CD1c-positive myeloid dendritic cell (primary cell): ENCODE results near the gene AQR.
"Not testable (repeated sequence)": the region's sequence is repeated elsewhere in the genome, so short reads cannot be mapped to it uniquely, and the experiment has no call there.

ENCODE experiments used
- DNase-seq: peaks from one replicate; pipeline ENCODE4 v3.0.0-alpha.2; 2016; ENCODE audit errors: extremely low spot score

Gene AQR

GRCh38 chr15:34953851-34954250, 15.7 kb downstream of the AQR start:
- DNase-seq: no peak

GRCh38 chr15:34952481-34952880, 17.1 kb downstream of the AQR start:
- no peak for DNase-seq

- no peak for DNase-seq
Observed at GRCh38 chr15:34951993-34952392, 17.5 kb downstream of the AQR start.

- DNase-seq: no peak
Observed at GRCh38 chr15:34944936-34945335, 24.6 kb downstream of the AQR start.

GRCh38 chr15:34943711-34944110, 25.8 kb downstream of the AQR start:
- no peak for DNase-seq

- DNase-seq: not testable (repeated sequence)
Observed at GRCh38 chr15:34943264-34943663, 26.3 kb downstream of the AQR start.

GRCh38 chr15:34942363-34942762, 27.2 kb downstream of the AQR start:
- no peak for DNase-seq

GRCh38 chr15:34941831-34942230, 27.7 kb downstream of the AQR start:
- DNase-seq: no peak

- DNase-seq: no peak
Observed at GRCh38 chr15:34941185-34941698, 28.3 kb downstream of the AQR start.

- no peak for DNase-seq
Observed at GRCh38 chr15:34933432-34933975, 36.0 kb downstream of the AQR start.

- DNase-seq: not testable (repeated sequence)
Observed at GRCh38 chr15:34928349-34928748, 41.2 kb downstream of the AQR start.

- no peak for DNase-seq
Observed at GRCh38 chr15:34927726-34928125, 41.8 kb downstream of the AQR start.

GRCh38 chr15:34914317-34914716, 55.2 kb downstream of the AQR start:
- DNase-seq: no peak

- no peak for DNase-seq
Observed at GRCh38 chr15:34905047-34905446, 64.5 kb downstream of the AQR start.

GRCh38 chr15:34904527-34904926, 65.0 kb downstream of the AQR start:
- no peak for DNase-seq

- DNase-seq: no peak
Observed at GRCh38 chr15:34900748-34901147, 68.8 kb downstream of the AQR start.

GRCh38 chr15:34896183-34896582, 73.4 kb downstream of the AQR start:
- DNase-seq: no peak

GRCh38 chr15:34893967-34894366, 75.6 kb downstream of the AQR start:
- no peak for DNase-seq

GRCh38 chr15:34892963-34893591, 76.5 kb downstream of the AQR start:
- DNase-seq: no peak

- DNase-seq: no peak
Observed at GRCh38 chr15:34890424-34890823, 79.1 kb downstream of the AQR start.

GRCh38 chr15:34889476-34889875, 80.1 kb downstream of the AQR start:
- DNase-seq: no peak

- DNase-seq: no peak
Observed at GRCh38 chr15:34886134-34886533, 83.4 kb downstream of the AQR start.

- DNase-seq: no peak
Observed at GRCh38 chr15:34883633-34884032, 85.9 kb downstream of the AQR start.

- no peak for DNase-seq
Observed at GRCh38 chr15:34883042-34883441, 86.5 kb downstream of the AQR start.
